GM12875 (cell line): ENCODE data around the gene ANKRD22.
"Not testable (repeated sequence)": the region's sequence is repeated elsewhere in the genome, so short reads cannot be mapped to it uniquely, and the experiment has no call there.

Source experiments
- H3K4me3 ChIP-seq: one replicate; pipeline ENCODE4 v1.5.1; 2011; ENCODE audit warnings: low read depth, low read length, control low read depth
- TF ChIP-seq, protein P1 (sequence below): IDR thresholded peaks from 2 replicates; pipeline ENCODE4 v1.5.1; 2011; ENCODE audit warnings: low read depth, mild to moderate bottlenecking, control low read depth, inconsistent platforms, low read length, moderate library complexity, borderline replicate concordance; ENCODE audit not compliant: insufficient read depth

Gene ANKRD22

DNA sequence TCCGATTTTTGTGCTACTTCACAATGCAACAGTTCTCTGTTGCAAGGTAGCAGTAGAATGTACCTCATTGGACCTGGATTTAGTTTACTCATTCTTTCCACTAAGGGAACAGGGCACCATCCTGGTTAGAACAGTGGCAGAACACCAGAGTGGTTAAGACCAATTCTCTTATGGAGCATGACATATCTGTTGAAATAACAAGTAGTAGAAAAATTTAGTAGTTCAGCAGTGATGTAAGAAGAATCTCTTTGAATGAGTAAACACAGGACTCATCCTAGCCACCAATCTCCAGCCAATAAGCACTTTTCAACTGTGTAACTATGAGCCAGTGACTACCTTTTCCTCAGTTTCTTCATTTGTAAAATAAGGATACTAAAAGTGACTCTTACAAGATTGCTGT is 2.4 kb downstream of the ANKRD22 start:
- TF ChIP-seq, protein P1, sequence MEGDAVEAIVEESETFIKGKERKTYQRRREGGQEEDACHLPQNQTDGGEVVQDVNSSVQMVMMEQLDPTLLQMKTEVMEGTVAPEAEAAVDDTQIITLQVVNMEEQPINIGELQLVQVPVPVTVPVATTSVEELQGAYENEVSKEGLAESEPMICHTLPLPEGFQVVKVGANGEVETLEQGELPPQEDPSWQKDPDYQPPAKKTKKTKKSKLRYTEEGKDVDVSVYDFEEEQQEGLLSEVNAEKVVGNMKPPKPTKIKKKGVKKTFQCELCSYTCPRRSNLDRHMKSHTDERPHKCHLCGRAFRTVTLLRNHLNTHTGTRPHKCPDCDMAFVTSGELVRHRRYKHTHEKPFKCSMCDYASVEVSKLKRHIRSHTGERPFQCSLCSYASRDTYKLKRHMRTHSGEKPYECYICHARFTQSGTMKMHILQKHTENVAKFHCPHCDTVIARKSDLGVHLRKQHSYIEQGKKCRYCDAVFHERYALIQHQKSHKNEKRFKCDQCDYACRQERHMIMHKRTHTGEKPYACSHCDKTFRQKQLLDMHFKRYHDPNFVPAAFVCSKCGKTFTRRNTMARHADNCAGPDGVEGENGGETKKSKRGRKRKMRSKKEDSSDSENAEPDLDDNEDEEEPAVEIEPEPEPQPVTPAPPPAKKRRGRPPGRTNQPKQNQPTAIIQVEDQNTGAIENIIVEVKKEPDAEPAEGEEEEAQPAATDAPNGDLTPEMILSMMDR = no peak
- no peak overlapping the region for H3K4me3 ChIP-seq

DNA sequence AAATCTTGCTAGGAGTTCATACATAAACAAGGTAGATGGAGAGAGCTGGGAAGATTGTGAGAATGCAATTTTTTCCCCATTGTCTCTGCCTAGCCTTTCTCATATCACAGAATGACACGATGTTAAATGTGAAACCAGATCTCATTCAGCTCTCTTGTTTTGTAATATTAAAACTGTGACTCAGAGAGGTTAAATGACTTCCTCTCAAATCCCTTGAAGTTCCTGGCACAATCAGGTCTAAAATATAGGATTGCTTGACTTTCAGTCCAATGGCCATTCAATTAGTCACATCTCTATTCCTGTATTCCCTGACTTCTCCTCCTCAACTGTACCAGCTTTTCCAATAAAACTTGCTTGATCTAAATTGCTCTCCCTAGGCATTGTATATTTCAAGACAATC is 3.1 kb downstream of the ANKRD22 start:
- no peak overlapping the region for H3K4me3 ChIP-seq
- TF ChIP-seq, protein P1 = no peak

DNA sequence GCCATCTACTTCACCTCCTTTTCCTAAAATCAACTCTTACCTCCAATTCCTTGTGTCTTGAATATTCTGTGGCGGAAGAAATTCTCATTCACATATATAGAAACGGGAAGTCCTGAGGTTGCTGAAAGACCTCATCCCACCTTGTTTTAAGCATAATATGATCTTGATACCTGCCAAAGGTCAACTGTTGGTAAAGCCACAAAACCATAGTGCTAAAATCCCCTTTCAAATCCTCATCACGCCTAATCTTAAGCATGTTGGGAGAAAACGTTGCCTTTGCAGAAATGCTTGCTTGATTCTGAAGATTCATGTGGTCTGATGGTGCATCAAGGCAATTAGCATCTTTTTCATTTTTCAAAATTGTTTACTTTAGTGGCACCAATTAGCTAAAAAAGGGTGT is 8.5 kb downstream of the ANKRD22 start:
- no peak overlapping the region for H3K4me3 ChIP-seq
- TF ChIP-seq, protein P1 = no peak

DNA sequence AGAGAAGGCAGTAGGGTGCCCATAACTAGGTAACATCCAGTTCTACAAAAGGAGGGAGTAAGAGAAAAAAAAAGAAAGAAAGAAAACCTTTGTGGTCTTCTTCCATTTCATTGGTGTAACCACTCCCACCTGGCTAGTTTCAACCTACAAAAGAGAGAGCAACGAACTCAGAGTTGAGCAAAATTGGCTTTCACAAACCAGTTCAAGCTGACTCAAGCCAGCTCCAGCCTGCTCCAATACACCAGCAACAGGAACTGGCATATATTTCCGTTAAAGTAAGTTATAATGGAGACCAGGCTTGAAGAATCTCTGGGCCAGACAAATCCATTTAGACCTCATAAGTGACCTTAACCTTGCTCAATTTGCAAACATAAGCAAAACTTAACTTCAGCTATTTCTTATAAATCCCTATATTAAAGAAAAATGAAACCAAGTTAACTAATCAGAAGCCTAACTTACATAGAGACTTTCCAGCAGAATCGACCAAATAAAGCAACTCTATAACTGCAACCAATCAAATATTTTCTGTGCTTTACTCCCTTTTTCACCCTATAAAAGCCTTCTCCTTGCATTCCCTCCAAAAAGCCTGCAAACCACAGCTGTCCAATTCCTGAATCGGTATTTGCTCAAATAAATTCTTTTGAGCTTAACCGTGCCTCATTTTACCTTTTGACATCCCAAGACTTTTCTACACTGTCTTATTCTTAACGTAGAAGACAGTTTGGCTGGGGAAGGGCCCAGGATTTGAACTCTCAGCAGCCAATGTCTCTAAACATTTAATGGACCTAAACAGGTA is 10.1 kb downstream of the ANKRD22 start:
- TF ChIP-seq, protein P1 = no peak
- H3K4me3 ChIP-seq = no peak overlapping the region

DNA sequence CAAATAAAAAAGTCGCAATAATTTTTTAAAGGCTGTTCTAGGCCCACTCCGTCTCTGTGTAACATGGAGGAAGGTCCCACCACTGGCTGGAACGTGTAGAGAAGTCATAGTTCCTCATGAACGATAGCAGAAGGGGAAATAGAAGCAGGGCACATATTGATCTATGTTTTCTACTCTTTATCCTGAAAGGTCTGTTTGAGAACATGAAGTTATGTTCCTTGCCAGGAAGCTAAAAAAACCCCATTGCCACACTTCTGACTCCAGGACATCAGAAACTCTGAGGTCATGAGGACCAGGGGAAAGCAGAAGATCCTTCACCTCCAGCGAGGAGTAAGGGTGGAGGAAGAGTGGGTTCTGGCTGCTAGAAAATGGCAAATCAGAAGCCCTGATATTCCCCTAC is 10.8 kb downstream of the ANKRD22 start:
- TF ChIP-seq, protein P1 = no peak
- H3K4me3 ChIP-seq = no peak overlapping the region

DNA sequence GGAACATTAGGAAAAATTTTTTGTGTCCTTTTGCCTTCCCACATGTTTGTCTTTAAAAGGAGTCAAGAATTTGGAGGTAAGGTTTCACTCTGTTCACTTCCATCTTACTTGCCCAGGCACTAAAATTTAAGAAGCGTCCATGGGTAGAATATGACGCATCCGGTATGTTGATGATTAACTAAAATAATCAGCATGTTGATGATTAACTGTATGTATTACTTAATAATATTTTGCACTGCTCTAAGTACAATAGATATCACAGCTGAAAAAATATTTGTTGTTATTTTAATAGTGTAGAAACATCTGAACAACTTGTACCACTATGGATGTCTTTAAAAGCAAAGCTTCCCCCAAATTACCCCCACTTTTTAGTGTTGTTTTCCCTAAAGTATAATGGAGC is 11.5 kb downstream of the ANKRD22 start:
- no peak overlapping the region for H3K4me3 ChIP-seq
- TF ChIP-seq, protein P1 = no peak

DNA sequence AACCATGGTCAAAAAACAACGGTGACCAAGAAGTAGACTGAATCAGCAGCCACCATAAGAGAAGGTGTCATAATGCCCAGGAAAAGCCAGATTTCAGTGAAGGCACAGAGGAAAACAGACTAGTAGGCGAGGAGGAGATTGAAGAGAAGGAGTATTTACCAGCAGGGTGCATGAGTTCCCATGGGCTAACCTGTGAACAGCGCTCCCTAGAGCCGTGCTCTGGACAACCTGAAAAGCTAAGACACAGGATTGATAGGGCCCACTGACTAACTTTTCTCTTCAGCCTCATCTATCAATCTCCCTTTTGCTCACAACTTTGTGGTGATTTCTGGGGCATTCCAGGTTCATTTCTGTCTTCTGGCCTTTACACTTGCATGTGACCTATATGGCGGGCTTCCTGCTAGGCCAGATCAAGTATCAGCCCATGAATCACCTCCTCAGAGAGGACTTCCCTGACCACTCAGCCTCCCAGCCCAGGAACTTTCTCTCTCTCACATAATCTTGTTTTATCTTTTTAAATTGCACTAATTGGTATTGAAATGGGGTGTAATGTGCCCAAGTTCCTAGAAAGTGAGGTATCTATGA is 12.8 kb downstream of the ANKRD22 start:
- H3K4me3 ChIP-seq = no peak overlapping the region
- TF ChIP-seq, protein P1 = no peak

DNA sequence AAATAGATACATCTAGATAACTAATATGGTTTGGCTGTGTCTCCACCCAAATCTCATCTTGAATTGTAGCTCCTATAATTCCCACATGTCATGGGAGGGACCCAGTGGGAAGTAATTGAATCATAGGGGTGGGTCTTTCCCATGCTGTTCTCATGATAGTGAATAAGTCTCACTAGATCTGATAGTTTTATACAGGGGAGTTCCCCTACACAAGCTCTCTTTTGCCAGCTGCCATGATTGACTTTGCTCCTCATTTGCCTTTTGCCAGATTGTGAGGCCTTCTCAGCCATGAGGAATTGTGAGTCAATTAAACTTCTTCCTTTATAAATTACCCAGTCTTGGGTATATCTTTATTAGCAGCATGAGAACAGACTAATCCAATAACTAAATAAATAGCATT is 14.0 kb downstream of the ANKRD22 start:
- not testable (repeated sequence) for H3K4me3 ChIP-seq
